Stimulated activated CD4-positive, alpha-beta T cell treated with anti-CD3 and anti-CD28 coated beads, Interleukin-4, amount 100 ng/mL, for 1 hour (primary cell): ENCODE measurements around the gene FBLN1.

Experiments used
- DNase-seq: peaks from one replicate; pipeline ENCODE4 v3.0.0-alpha.2; 2020

FBLN1 gene

DNA sequence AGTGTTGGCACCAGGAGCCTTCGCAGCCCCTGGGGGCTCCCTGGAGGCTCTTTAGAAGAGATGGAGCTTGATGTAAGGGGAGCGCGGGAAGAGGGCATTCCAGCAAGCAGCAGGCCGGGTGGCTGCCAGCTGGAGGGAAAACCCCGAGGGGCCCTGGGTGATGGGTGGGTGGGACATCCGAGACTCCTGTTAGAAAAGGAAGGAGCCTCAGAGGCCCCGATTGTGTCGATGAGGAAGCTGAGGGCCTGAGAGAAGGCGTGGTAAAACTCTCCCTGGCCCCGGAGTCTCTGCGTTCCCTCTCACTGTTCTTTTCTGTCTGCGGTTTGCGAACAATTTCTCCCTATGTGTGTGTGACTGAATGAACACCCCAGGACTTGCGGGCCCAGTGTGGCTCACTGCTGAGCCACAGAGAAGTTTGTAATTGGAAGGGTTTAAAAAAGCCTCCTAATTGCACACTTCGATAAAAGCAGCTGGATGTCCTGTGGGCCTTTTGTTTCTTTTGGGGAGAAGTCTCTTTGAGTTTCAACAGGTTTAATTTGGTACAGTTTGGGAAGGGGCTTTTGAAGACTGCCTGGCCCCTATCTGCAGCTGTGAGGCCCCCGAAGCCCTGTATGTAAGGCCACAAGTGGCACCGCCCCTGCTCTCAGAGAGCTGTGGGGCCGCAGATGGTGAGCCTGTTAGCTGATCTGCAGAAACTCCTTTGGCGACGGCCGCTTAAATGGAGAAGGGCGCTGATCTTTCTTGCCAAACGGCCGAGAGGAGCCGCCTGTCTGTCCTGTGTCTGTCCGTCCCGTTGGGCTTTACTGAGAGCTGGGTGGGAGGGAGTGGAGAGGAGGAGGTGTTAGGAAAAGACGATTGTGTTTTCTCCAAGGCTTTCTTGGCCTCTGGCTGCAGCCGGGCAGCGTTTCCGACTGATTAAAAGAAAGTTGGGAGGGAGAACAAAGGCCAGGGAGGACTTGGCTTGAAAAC is 2.0 kb downstream of the FBLN1 start:
- DNase-seq = no peak

- no peak for DNase-seq
Observed at GRCh38 chr22:45505991-45506747, 3.5 kb downstream of the FBLN1 start.

GRCh38 chr22:45506816-45507360 is 4.2 kb downstream of the FBLN1 start:
- DNase-seq = no peak

GRCh38 chr22:45507798-45508197 is 5.1 kb downstream of the FBLN1 start:
- no peak for DNase-seq

GRCh38 chr22:45508814-45509213 is 6.1 kb downstream of the FBLN1 start:
- DNase-seq = no peak

DNA sequence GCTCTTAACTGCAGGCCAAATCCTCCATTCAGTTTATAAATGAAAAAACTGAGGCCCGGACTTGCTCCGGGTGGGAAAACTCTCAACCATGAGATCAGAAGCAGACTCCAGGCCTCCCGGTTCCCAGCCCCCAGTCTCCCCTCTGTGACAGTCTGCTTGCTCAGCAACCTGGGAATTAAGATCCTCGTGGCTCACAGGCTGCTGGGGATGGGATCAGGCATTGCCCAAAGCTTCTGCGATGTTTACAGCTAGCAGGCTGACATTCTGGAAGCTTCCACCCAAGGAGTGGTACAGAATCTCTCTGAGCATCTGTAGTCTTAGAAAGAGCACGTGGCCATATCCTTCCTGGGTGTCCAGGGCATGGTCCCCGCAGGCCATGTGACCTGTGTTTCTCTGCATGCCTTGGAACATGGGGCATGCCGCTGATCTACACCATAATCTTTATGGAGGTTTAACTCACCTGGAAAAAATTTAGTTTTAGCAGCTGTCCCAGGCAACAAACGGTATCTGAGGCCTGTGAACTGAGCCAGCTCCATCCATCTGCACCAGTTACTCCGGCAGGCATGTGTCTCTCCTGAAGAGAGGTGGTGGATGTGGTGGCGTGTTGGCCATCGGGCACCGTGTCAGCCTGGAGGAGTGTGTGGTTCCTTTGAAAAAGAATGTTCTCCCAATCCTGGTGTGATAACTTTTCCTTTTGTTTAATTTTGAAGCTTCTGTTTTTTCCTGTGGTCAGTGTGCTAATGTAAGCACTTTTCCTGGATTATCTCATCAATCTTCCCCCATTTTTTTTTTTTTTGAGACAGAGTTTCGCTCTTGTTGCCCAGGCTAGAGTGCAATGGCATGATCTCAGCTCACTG is 7.9 kb downstream of the FBLN1 start:
- no peak for DNase-seq

- no peak for DNase-seq
Observed at GRCh38 chr22:45511847-45512261, 9.2 kb downstream of the FBLN1 start.

DNA sequence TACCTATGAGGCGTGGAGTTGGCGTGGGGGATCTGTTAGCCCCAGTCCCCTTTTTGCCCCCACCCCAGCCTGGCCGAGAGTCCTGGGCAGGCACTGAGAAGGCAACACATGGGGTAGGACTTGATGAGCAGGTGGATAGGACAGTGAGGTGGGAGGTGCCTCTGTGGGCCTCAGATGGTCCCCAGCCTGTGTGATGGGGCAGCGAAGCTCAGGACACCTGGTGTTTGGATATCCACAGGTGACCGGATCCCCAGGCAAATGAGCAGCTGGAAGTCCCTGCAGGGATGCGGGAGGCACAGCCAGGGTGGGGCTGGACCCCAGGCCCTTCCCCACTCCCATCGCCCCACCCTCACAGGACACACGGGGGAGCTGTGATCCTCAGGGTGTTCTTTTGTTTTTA is 9.7 kb downstream of the FBLN1 start:
- DNase-seq = no peak

DNA sequence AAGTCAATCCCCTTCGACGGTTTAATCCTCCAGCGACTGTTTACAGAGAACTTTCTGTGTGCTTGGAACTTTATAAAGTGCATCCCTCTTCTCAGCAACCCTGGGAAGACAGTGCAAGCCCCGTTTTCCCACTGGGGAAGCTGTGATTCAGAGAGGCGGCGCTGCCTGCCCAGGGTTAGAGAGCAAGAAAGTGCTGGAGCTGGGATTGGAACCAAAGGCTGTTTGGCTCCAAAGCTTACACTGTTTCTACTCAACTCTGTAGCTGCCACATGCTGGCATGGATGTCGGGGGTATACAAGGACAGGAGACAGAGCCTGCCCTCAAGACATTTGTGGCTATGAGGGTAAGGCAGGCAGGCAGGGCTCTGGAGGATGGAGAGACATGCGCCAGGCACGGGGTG is 13.0 kb downstream of the FBLN1 start:
- DNase-seq = no peak

DNA sequence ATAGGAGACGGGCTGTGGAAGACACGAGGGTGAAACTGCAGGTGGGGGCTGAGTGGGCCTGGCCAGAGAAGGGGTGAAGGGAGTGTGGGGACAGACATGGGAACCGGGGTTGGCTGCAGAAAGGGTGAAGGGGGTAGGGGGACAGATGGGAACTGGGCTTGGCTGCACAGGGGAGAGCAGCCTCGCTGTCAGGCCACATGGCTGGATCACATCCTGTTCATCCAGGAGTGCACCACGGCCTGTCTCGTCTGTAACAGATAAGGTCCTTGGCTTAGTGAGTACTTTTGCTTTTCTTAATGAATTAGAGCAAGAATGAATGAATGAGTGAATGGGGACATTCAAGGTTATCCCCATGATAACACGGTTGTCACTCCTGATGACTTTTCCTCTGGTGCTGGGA is 13.5 kb downstream of the FBLN1 start:
- DNase-seq = no peak

GRCh38 chr22:45516923-45517675 is 14.4 kb downstream of the FBLN1 start:
- DNase-seq = no peak

DNA sequence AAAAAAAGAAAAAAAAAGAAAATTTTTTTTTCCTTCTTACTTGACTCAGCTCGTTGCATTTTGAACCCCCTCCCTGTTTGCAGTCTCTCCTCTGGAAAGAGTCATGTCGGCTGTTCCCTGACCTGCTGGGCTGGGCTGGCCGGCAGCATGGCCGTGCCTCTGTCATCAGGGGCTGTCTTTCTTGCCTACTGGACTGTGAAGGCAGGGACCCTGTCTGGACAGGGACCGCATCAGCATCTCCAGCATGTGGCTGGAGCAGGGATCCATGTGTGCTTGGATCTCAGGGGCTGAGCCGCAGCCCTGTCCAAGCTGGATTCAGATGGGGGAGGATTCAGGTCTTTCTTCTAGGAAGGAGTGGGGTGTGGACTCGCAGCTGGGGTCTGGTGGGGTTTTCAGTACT is 15.5 kb downstream of the FBLN1 start:
- DNase-seq = no peak

- DNase-seq = no peak
Observed at GRCh38 chr22:45518580-45518991, 15.9 kb downstream of the FBLN1 start.

- DNase-seq = no peak
Observed at GRCh38 chr22:45521178-45521577, 18.5 kb downstream of the FBLN1 start.

DNA sequence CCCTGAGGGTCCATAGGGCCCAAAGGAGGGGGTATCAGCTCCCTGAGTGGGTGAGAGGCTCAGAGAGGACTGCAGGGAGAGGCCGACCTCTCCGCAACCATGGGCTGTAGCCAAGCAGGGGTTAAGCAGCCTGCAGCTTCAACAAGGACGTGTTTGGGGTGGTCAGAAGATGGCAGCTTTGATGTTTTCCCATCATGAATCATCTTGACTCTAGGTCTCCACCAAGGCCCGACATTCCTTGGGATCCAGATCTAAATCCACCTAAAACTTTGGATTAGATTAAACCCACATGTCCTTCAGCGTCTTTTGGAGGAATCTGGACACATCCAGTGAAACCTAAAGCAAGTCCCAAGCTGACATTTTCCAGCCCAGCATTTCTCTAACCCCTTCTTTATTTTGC is 19.8 kb downstream of the FBLN1 start:
- no peak for DNase-seq

DNA sequence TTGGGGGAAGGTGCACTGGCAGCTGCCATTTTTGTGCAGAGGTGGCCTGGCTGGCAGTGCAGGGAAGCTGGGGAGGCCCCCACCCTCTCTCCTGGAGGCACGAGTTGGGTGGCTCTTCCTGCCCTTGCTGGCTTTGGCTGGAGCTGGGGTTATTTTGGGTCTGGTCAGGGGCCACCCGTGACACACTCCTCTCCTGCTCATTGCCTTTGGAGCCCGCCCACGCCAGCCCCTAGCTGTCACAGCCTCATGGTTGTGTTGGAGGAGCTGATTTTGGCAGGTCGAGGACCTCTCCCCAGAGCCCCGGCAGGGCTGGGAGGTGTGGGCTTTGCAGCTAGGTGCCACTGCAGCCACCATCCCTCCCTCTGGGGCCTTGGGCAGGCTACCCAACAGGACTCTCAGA is 21.5 kb downstream of the FBLN1 start:
- DNase-seq = no peak

DNA sequence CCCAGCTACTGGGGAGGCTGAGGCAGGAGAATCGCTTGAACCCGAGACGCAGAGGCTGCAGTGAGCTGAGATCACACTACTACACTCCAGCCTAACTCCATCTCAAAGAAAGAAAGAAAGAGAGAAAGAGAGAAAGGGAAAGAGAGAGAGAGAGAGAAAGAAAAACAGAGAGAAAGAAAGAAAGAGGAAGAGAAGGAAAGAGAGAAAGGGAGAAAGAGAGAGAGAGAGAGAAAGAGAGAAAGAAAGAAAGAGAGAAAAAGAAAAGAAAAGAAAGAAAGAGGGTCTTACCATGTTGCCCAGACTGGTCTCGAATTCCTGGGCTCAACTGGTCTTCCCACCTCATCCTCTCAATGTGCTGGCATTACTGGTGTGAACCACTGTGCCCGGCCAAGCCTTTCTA is 22.3 kb downstream of the FBLN1 start:
- DNase-seq = no peak

- no peak for DNase-seq
Observed at GRCh38 chr22:45525480-45525879, 22.8 kb downstream of the FBLN1 start.

GRCh38 chr22:45526281-45526680 is 23.6 kb downstream of the FBLN1 start:
- no peak for DNase-seq

DNA sequence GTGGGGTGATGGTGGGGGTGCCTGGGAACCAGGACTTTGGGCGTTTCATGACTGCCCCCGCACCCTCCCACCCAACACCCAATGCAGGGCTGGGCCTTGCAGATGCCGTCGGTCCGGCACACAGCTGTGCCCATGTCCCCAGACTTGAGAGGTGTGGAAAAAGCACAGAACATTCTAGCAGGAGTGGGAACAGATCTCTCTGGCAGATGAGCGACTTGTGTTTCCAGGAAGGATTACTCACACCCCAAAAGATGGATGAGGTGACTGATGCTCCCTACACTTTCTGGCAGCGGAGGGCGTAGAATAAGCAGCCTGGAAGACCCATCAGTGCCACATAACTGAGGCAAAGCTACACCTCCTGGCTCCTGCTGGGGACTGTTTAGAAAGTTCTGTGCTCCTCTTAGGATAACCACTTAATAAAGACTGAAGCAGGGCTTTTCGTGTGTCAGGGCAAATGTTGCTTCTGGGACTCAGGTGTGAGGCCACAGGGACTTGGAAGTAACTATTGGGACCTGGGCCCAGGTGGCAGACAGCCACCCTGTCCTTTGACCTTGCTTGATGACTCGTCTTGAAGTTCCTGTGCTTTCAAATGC is 24.2 kb downstream of the FBLN1 start:
- no peak for DNase-seq

GRCh38 chr22:45527456-45527855 is 24.8 kb downstream of the FBLN1 start:
- no peak for DNase-seq

- no peak for DNase-seq
Observed at GRCh38 chr22:45528046-45528445, 25.4 kb downstream of the FBLN1 start.
